Nephron (organoid): Measurements from ENCODE around the gene ARL15.

ENCODE experiments used
- H3K27ac Mint-ChIP-seq, 3 experiments: 2 replicates each; pipeline ENCODE4 v1.8.0; 2020; ENCODE audit warnings: mixed read lengths in 3 of 3, mild to moderate bottlenecking in 2 of 3, moderate library complexity in 1 of 3
- H3K27me3 Mint-ChIP-seq: 2 replicates; pipeline ENCODE4 v1.8.0; 2021; ENCODE audit warnings: low read depth, mild to moderate bottlenecking, moderate library complexity, mixed read lengths
- H3K36me3 Mint-ChIP-seq: 2 replicates; pipeline ENCODE4 v1.8.0; 2020; ENCODE audit warnings: low read depth, mixed read lengths
- H3K4me1 Mint-ChIP-seq: 2 replicates; pipeline ENCODE4 v1.8.0; 2020; ENCODE audit warnings: mixed read lengths
- H3K4me3 Mint-ChIP-seq, 3 experiments: 2 replicates each; pipeline ENCODE4 v1.8.0; 2020; ENCODE audit warnings: mild to moderate bottlenecking in 3 of 3, mixed read lengths in 3 of 3, moderate library complexity in 2 of 3
- H3K9me3 Mint-ChIP-seq: 2 replicates; pipeline ENCODE4 v1.8.0; 2020; ENCODE audit warnings: mixed read lengths
- TF ChIP-seq, protein P1 (sequence below), 3 experiments: fragments of 200-600 bp; sonication (generic); IDR thresholded peaks; one replicate each; pipeline ENCODE4 v1.5.0; 2021; ENCODE audit warnings: antibody characterized with exemption in 3 of 3; ENCODE audit not compliant: unreplicated experiment in 3 of 3

ARL15 gene

DNA sequence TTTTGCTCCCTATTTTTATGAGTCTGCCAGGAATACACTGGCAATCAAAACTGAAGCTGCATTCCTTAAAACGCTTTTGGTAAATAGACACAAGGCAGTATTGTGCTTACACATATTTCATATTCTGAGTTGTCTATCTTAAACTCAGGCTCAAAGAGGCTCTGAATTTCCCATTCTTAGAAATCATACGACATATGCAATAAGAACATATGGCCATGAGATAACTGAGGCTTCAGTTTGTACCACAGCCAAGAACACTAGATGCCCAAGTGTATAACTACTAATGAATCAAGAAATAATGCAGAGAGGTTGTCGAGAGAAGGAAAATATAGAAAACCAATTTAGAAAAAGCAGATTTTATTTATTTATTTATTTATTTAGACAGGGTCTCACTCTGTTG is 392.5 kb downstream of the ARL15 start:
- Mint-ChIP-seq H3K4me3 (no peak overlapping the region), H3K27ac (peak overlapping the region in 1 of 3 experiments; percentile 2)

DNA sequence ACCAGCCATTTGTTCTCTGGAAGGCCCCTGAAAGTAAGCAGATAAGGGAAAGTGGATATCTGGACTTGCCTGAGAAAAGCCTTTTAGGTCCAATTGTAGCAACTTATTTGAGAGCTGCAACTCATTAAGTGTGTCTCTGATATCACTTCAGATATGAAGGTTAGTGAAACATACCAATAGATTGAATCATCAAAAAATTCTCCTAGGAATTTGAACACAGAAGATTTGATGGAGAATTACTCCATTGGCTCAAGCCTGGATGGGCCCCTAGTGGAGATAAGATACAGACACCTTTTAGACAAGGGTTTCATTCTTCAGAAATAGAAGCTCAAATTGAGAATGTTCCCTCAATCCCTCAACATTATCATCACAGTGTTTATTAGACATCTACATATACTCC is 393.3 kb downstream of the ARL15 start:
- Mint-ChIP-seq H3K27me3 (no peaks in the 10 kb centered on the region), H3K36me3 (no peaks in the 10 kb centered on the region), H3K27ac (peak overlapping the region in 1 of 3 experiments; percentile 2), H3K9me3 (no peaks in the 10 kb centered on the region), H3K4me3 (no peak overlapping the region), H3K4me1 (peaks cover 18% of the 10 kb centered on the region)
- TF ChIP-seq, protein P1, sequence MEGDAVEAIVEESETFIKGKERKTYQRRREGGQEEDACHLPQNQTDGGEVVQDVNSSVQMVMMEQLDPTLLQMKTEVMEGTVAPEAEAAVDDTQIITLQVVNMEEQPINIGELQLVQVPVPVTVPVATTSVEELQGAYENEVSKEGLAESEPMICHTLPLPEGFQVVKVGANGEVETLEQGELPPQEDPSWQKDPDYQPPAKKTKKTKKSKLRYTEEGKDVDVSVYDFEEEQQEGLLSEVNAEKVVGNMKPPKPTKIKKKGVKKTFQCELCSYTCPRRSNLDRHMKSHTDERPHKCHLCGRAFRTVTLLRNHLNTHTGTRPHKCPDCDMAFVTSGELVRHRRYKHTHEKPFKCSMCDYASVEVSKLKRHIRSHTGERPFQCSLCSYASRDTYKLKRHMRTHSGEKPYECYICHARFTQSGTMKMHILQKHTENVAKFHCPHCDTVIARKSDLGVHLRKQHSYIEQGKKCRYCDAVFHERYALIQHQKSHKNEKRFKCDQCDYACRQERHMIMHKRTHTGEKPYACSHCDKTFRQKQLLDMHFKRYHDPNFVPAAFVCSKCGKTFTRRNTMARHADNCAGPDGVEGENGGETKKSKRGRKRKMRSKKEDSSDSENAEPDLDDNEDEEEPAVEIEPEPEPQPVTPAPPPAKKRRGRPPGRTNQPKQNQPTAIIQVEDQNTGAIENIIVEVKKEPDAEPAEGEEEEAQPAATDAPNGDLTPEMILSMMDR (IDR thresholded peaks at IDR 0.05; ENCODE audit: unreplicated experiment in 3 of 3): peak in 1 of 3 experiments; percentile 13

More for the DNA sequence above, 392.5 kb downstream of the ARL15 start:
- TF ChIP-seq, protein P1 (IDR thresholded peaks at IDR 0.05; ENCODE audit: unreplicated experiment in 3 of 3): no peak
- H3K27me3 Mint-ChIP-seq: no peaks in the 10 kb centered on the region
- H3K9me3 Mint-ChIP-seq: no peaks in the 10 kb centered on the region
- peaks cover 18% of the 10 kb centered on the region for H3K4me1 Mint-ChIP-seq
- H3K36me3 Mint-ChIP-seq: no peaks in the 10 kb centered on the region

DNA sequence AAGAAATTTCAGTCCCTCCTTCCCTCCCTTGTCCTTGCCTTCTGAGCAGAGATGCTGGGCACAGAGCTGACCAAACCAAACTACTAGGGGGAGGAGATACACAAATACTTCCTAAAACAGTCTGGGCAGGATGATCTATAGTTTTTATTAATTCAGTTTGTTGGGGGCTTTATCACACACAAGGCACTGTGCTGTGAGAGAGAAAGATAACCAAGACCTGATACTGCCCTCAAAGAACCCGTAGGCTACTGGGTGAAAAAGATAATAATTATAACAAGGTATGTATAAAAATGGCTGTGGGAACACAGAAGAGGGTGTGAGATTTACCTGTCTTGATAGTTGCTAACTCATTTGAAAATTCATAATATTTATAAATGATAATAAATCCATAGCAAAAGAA is 395.3 kb downstream of the ARL15 start:
- H3K4me1 Mint-ChIP-seq: peaks cover 18% of the 10 kb centered on the region
- H3K4me3 Mint-ChIP-seq: no peak overlapping the region
- no peaks in the 10 kb centered on the region for H3K36me3 Mint-ChIP-seq
- H3K9me3 Mint-ChIP-seq: no peaks in the 10 kb centered on the region
- no peaks in the 10 kb centered on the region for H3K27me3 Mint-ChIP-seq
- TF ChIP-seq, protein P1 (IDR thresholded peaks at IDR 0.05; ENCODE audit: unreplicated experiment in 3 of 3): no peak
- H3K27ac Mint-ChIP-seq: no peak overlapping the region

DNA sequence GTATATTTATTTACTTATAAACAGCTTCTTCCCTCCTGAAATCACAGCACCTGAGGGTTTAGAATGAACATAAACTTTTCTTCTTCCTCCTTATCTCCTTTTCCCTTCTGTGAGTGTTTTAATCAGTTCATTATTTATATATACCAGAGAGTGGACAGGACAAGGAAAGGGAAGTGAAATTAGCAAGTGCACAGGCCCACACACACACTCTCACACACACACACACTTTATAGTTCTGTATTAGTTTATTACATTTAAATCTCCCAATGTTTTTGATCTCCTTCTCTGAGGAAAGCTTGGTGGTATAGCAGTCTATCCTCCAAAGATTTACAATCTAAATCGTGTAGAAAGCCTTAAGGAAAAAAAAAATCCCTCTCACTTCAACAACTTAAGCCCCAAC is 396.4 kb downstream of the ARL15 start:
- H3K27ac Mint-ChIP-seq: no peak overlapping the region
- peaks cover 12% of the 10 kb centered on the region for H3K4me1 Mint-ChIP-seq
- H3K27me3 Mint-ChIP-seq: no peaks in the 10 kb centered on the region
- no peaks in the 10 kb centered on the region for H3K36me3 Mint-ChIP-seq
- H3K9me3 Mint-ChIP-seq: no peaks in the 10 kb centered on the region
- no peak overlapping the region for H3K4me3 Mint-ChIP-seq
- TF ChIP-seq, protein P1 (IDR thresholded peaks at IDR 0.05; ENCODE audit: unreplicated experiment in 3 of 3): no peak

DNA sequence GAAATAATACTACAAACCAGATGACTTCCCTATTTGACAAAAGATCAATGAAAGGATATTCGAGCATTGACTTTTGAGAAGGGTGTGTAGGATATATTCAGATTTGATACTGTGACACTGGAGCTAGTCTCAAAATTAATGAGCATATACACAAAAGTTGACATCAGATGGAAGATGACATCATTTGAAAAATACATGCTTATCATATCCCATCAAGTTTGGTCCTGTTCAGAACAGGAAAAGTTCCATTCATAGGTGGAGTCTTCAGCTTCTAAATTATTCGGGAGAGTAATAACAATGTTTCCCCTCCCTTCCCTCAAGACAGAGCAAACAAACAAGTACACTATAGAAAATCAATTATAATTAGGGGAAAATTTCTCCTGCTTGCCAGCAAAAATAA is 401.6 kb downstream of the ARL15 start:
- TF ChIP-seq, protein P1 (IDR thresholded peaks at IDR 0.05; ENCODE audit: unreplicated experiment in 3 of 3): no peak
- Mint-ChIP-seq H3K4me3 (no peak overlapping the region), H3K27me3 (no peaks in the 10 kb centered on the region), H3K36me3 (no peaks in the 10 kb centered on the region), H3K9me3 (no peaks in the 10 kb centered on the region), H3K4me1 (no peaks in the 10 kb centered on the region), H3K27ac (no peak overlapping the region)

DNA sequence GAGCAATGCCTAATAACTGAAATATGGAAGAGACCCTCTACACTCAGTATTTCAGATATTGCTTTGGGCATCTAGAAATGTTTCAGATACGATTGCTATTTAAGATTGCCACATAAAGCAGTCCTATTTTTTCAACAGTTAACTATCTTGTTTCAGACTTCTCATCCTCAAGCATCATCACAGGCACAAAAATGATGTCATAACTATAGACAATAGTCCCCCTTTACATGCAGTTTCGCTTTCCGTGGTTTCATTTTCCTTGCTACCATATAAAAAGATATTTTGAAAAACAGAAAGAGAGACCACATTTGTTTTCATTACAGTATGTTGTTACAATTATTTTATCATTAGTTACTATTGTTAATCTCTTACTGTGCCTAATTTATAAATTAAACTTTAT is 402.5 kb downstream of the ARL15 start:
- Mint-ChIP-seq H3K4me1 (no peaks in the 10 kb centered on the region), H3K9me3 (no peaks in the 10 kb centered on the region)

More for the DNA sequence above, 402.5 kb downstream of the ARL15 start:
- Mint-ChIP-seq H3K4me3 (no peak overlapping the region), H3K27me3 (no peaks in the 10 kb centered on the region), H3K27ac (no peak overlapping the region), H3K36me3 (no peaks in the 10 kb centered on the region)
- TF ChIP-seq, protein P1 (IDR thresholded peaks at IDR 0.05; ENCODE audit: unreplicated experiment in 3 of 3): no peak
